ENCODE data around the gene TP73.

TP73 gene

GRCh38 chr1:3711780-3712451, 59.6 kb downstream of the TP73 start:
- DNase-seq, result no peak

DNA sequence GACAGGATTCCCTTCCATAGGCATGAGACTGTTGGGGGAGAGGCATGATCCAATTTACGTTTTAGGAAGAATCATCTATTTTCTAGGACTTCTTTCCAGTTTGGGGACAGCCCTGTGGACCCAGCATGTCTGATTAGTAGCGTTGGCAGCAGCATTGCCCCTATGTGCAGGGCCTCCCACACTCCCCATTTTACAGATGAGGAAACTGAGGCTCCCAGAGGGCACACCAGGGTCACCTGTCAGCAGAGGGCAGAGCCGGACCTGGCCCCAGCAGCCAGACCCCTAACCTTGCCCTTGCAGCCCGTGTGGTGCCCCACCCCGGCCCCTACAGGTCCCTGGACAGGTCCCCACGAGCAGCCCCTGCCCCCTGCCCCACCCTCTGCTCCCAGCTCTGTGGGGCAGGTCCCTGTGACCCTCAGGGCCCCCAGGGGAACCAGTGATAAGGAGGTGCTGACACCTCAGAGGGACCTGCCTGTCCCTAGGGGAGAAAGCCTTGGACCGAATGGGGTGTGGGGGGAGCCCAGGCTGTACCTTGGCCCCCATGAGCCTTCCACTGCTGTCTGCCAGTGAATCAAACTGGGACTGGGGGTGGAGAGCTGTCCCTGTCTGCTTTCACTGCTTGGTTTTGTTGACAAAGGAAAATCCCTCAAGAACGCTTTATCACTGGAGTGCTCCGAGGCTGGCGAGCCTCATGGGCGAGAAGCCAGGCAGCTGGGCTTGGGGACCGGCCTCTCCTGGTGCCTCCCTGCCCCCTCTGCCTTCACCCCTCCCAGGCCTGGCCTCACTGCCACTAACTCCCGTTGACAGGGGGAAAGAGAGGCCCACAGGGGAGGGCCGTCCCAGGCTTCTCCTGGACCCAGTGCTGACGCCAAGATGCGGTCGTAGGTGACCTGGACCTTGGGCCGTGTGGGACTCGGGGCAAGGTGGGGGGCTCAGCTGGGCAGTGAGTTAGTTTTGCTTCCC, 60.5 kb downstream of the TP73 start:
- DNase-seq, result no peak

- DNase-seq, result no peak
Measured at GRCh38 chr1:3713840-3714239, 61.5 kb downstream of the TP73 start.

- DNase-seq, result no peak
Measured at GRCh38 chr1:3714284-3714741, 62.0 kb downstream of the TP73 start.

- DNase-seq, result no peak
Measured at GRCh38 chr1:3714814-3715213, 62.5 kb downstream of the TP73 start.

- DNase-seq, result no peak
Measured at GRCh38 chr1:3716351-3716750, 64.0 kb downstream of the TP73 start.

DNA sequence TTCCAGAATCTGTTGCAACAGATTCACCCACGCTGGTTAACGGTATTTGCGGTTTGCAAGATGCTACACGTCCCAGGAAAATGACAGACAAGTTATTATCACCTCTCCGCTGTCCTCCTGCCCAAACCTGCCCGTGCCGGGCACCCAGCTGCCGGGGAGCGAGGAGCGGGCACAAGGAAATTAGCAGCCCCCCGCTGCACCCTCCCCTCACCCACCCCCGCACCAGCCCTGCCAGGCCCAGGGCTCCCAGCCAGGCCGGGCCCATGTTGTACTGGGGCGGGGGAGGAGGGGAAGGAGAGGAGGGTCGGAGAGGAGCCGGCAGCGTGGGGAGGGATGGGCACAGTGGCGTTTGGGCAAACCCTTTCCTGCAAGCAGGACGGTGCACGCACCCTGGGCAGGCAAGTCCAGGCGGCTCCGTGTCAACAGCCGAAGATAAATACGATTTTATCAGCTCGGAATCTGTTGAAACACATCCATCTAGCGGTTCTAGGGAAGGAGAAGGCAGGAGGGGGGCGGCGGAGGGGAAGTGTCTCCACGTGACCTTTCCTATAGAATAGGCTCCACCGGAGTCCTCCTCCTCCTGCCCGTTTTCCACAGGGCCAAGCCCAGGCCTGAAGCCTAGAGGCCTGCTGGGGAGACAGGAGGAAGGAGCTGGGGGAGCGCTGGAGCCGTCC, 64.9 kb downstream of the TP73 start:
- DNase-seq, result no peak

GRCh38 chr1:3717715-3718601, 65.6 kb downstream of the TP73 start:
- DNase-seq, result no peak

DNA sequence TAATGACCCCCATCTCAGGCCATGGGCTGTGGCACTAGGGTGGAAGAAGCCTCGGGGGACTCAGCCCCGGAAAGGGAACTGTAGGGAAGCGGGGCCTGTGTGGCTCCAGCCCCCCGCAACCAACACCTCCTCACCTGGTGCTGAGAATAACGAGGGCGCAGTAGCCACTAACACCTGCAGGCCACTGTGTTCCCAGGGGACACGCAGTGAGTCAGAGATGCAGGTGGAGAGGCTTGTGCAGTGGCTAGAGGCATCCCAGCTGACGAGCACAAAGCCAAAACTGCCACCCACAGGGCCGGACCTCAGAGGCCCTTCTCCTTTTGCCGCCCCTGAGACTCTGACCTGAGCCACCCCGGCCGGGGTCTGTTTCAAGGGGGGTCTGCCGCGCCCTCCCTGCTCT, 66.4 kb downstream of the TP73 start:
- no peak for DNase-seq

- DNase-seq, result no peak
Measured at GRCh38 chr1:3721955-3722465, 69.7 kb downstream of the TP73 start.

GRCh38 chr1:3722846-3723245, 70.5 kb downstream of the TP73 start:
- DNase-seq, result no peak

DNA sequence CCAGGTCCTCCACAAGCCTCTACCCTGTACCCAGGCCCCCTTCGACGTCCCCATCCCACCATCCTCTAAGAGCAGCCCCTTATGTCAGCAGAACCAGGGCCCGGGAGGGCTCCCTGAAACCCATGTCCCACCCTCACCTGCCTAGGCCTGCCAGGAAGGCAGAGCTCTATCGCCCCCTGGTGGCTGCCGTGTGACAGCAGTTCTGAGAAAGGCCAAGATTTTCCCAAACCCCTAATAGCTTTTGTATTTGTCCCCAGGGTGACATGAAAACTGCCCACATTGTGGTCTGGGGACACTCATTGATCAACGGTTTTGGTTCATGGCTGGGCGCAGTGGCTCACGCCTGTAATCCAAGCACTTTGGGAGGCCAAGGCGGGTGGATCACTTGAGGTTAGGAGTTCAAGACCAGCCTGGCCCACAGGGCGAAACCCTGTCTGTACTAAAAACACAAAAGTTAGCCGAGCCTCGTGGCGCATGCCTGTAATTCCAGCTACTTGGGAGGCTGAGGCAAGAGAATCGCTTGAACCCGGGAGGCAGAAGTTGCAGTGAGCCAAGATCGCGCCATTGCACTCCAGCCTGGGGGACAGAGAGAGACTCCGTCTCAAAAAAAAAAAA, 72.2 kb downstream of the TP73 start:
- peak; percentile 79 for DNase-seq

DNA sequence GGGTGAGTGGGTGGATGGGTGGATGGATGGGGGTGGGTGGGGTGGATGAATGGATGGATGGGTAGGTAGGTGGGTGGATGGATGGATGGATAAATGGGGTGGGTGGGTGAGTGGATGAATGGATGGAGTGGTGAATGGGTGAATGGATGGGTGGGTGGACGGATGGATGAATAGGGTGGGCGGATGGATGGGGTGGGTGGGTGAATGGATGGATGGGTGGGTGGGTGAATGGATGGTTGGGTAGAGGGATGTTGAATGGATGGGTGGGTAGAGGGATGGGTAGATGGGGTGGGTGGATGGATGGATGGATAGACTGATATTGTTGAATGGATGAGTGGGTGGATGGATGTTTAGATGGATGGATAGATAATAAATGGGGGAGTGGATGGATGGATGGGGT, 73.0 kb downstream of the TP73 start:
- no peak for DNase-seq

- DNase-seq, result no peak
Measured at GRCh38 chr1:3727042-3727824, 74.9 kb downstream of the TP73 start.

- DNase-seq, result no peak
Measured at GRCh38 chr1:3727825-3728776, 75.8 kb downstream of the TP73 start.

DNA sequence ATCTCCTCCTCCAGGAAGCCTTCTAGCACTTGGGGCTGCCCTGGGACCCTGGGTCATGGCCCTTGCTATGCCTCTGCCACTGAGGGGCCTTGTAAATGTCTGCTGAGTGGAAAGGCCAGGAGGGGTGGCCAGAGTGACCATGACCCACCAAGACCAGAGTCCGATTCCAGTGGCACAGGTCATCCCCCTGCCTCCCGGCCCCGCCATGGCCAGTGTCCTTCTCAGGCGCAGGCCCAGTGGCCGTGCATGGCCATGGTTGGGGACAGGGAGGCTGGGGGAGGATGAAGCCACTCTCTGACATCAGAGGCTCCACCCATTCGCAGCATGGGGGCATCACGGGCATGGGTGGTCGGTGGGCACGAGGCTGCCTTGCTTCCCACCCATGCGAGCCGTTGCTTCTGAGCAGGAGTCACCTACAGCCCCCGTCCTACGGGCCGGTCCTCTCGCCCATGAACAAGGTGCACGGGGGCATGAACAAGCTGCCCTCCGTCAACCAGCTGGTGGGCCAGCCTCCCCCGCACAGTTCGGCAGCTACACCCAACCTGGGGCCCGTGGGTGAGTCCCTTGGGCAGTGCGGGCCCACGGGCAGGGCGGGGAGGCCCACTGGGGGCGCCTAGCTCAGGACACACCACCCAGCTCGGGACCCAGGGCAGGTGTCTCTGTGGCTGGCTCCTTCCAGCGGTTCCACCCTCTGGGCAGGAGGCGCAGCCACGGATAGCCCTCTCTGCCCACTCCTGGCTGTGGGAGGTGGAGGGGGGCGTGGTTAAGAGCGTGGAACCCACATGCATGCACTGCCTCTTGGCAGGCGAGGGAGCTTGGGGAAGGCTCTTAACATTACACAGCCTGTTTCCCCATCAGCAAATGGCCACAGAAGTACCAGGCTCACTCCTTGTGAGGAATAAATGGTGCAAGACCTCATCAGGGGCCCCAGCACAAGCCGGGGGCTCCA, 77.6 kb downstream of the TP73 start:
- no peak for DNase-seq

GRCh38 chr1:3730543-3731247, 78.4 kb downstream of the TP73 start:
- DNase-seq, result no peak
